K562 (cell line): ENCODE data around the gene CTDSPL. TPM values are rescaled to one million over a fixed set of nuclear protein-coding genes. Genes with fewer than 3 reads are reported as not detected.

ENCODE experiments used
- ARID2 ChIP-seq: fragments of 450-650 bp; IDR thresholded peaks from 2 replicates; pipeline ENCODE4 v1.6.1; 2017; ENCODE audit warnings: antibody characterized with exemption, mild to moderate bottlenecking
- BCL6 ChIP-seq: fragments of 250-450 bp; sonication (Bioruptor Pico); IDR thresholded peaks from 2 replicates; pipeline ENCODE4 v1.4.0; 2020
- E2F1 ChIP-seq: sonication (generic); formaldehyde crosslinking; IDR thresholded peaks from 2 replicates; pipeline ENCODE4 v1.8.1; 2023; ENCODE audit warnings: mild to moderate bottlenecking, missing genetic modification reagents, moderate library complexity
- E2F6 ChIP-seq, 2 experiments: IDR thresholded peaks; 2 replicates each; pipeline ENCODE4 v1.6.1; 2011; ENCODE audit warnings: borderline replicate concordance in 1 of 2, control low read depth in 1 of 2, low read depth in 1 of 2, low read length in 1 of 2, mild to moderate bottlenecking in 1 of 2, mixed read lengths in 1 of 2, moderate library complexity in 1 of 2; ENCODE audit not compliant: insufficient read depth in 1 of 2, insufficient read length in 1 of 2, poor library complexity in 1 of 2, severe bottlenecking in 1 of 2; ENCODE audit errors: extremely low read depth in 1 of 2
- TCF3 ChIP-seq: sonication (generic); formaldehyde crosslinking; IDR thresholded peaks from 2 replicates; pipeline ENCODE4 v1.4.0; 2020; ENCODE audit warnings: mild to moderate bottlenecking, missing genetic modification reagents
- THRAP3 ChIP-seq: fragments of 450-650 bp; IDR thresholded peaks from 2 replicates; pipeline ENCODE4 v1.6.1; 2016; ENCODE audit warnings: mild to moderate bottlenecking, inconsistent platforms, borderline replicate concordance
- YY1 ChIP-seq, 3 experiments: IDR thresholded peaks; 2 replicates each; pipeline ENCODE4 v1.6.1; 2011; ENCODE audit warnings: low read length in 2 of 3, mild to moderate bottlenecking in 2 of 3, moderate library complexity in 2 of 3, borderline replicate concordance in 1 of 3, control low read depth in 1 of 3, low read depth in 1 of 3; ENCODE audit not compliant: insufficient read depth in 3 of 3, insufficient replicate concordance in 2 of 3, control insufficient read depth in 1 of 3, insufficient read length in 1 of 3; ENCODE audit errors: extremely low read depth in 1 of 3
- ZKSCAN1 ChIP-seq: fragments of 150-350 bp; IDR thresholded peaks from 2 replicates; pipeline ENCODE4 v1.6.1; 2016; ENCODE audit warnings: low read depth, low read length
- ZKSCAN8 ChIP-seq: fragments of 200-800 bp; sonication (Bioruptor generic); IDR thresholded peaks from 2 replicates; pipeline ENCODE4 v1.6.1; 2016; ENCODE audit warnings: missing genetic modification characterization, missing compliant biosample characterization
- ZNF408 ChIP-seq: fragments of 250-450 bp; sonication (Bioruptor Pico); IDR thresholded peaks from 2 replicates; pipeline ENCODE4 v1.4.0; 2020; ENCODE audit warnings: low read depth, mild to moderate bottlenecking, moderate library complexity
- polyA plus RNA-seq, 8 experiments: library from polyadenylated mRNA; depleted of rRNA in 4 of 8; stranded (reverse) in 5 of 8; unstranded in 3 of 8; fragments of >200 nt; fragmentation: Nextera tagmentation in 2 of 8; fragmentation: Illumina TruSeq in 1 of 8; extraction: Ambion mirVana in 2 of 8; extraction: Trizol in 1 of 8; gene quantifications; 2 replicates each; pipeline versions ENCODE4 v1.2.1 to v1.2.3, GENCODE V29; 2011 to 2014; ENCODE audit warnings: inconsistent platforms in 1 of 8, missing spikeins in 1 of 8
- total RNA-seq, 7 experiments: library from RNA; depleted of rRNA in 6 of 7; stranded (reverse); fragments of >200 nt in 6 of 7; fragmentation: Illumina TruSeq in 2 of 7; extraction: Trizol in 2 of 7; gene quantifications; 2 replicates each; pipeline versions ENCODE4 v1.2.1 to v1.2.3, GENCODE V29; 2011 to 2021; ENCODE audit warnings: low replicate concordance in 1 of 7
- TF ChIP-seq, protein P1 (sequence below): IDR thresholded peaks from 3 replicates; pipeline ENCODE4 v1.6.1; 2011; ENCODE audit warnings: borderline replicate concordance, mild to moderate bottlenecking; ENCODE audit not compliant: insufficient read length, insufficient read depth
- TF ChIP-seq, protein P2 (sequence below), 2 experiments: IDR thresholded peaks; 2 replicates each; pipeline ENCODE4 v1.6.1; 2012; ENCODE audit warnings: improper control_type of control experiment in 2 of 2, low read depth in 2 of 2, low read length in 2 of 2, borderline replicate concordance in 1 of 2
- TF ChIP-seq, protein P3 (sequence below): sonication (generic); formaldehyde crosslinking; IDR thresholded peaks from 2 replicates; pipeline ENCODE4 v1.8.0; 2023; ENCODE audit warnings: mild to moderate bottlenecking, missing genetic modification reagents
- TF ChIP-seq, protein P4 (sequence below): fragments of 450-650 bp; IDR thresholded peaks from 2 replicates; pipeline ENCODE4 v1.7.0; 2016; ENCODE audit warnings: borderline replicate concordance
- TF ChIP-seq, protein P5 (sequence below): IDR thresholded peaks from 2 replicates; pipeline ENCODE4 v1.6.1; 2011; ENCODE audit not compliant: insufficient read length; ENCODE audit errors: extremely low read depth

CTDSPL gene
- total and polyA plus RNA-seq, 9 of the 15 experiments (the other 6 are each of a cell fraction or from before 2014, with no cell fraction given) = 5.1 to 19.3 (median 11.3) TPM

DNA sequence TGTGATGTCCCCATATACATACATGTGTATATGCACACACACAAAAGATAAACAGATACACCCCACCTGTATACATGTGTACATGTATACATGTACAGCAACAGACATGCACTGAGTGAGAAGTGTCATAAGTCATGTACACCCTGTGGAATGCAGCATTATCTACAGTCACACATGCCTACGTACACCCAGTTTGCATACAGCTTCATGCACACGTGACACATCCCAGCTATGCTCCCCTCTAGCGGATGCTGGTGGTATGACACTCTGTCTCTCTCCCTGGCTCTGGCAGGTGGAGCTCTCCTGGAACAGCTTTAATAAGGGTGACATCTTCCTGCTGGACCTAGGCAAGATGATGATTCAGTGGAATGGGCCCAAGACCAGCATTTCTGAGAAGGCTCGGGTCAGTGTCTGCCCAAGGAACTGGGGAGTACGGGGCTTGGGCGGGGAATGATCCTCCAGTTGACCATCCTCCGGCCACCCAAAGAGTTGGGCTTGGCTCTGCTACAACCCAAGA lies 135.2 kb downstream of the CTDSPL start (continued):
- peak in 1 of 3 experiments; percentile 52 for TF ChIP-seq YY1 (IDR thresholded peaks at IDR 0.05; ENCODE audit: borderline replicate concordance in 1 of 3, control insufficient read depth in 1 of 3, extremely low read depth in 1 of 3, insufficient read depth in 3 of 3, insufficient read length in 1 of 3, insufficient replicate concordance in 2 of 3, low read depth in 1 of 3, low read length in 2 of 3)
- TF ChIP-seq ZKSCAN1 = no peak
- peak; percentile 84 for TF ChIP-seq ZKSCAN8 (CRISPR knock-in tag)
- TF ChIP-seq TCF3 (CRISPR knock-in tag) = peak; percentile 69
- TF ChIP-seq, protein P1, sequence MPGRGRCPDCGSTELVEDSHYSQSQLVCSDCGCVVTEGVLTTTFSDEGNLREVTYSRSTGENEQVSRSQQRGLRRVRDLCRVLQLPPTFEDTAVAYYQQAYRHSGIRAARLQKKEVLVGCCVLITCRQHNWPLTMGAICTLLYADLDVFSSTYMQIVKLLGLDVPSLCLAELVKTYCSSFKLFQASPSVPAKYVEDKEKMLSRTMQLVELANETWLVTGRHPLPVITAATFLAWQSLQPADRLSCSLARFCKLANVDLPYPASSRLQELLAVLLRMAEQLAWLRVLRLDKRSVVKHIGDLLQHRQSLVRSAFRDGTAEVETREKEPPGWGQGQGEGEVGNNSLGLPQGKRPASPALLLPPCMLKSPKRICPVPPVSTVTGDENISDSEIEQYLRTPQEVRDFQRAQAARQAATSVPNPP = no peak
- TF ChIP-seq ZNF408 = no peak
- peak; percentile 65; the same call in 1 of the 2 replicates for TF ChIP-seq E2F1 (CRISPR knock-in tag)
- TF ChIP-seq THRAP3 = 0 out of 2 replicates have a peak, but pooled peaks have one; percentile 37
- peak; percentile 100 for TF ChIP-seq ARID2
- TF ChIP-seq, protein P2, sequence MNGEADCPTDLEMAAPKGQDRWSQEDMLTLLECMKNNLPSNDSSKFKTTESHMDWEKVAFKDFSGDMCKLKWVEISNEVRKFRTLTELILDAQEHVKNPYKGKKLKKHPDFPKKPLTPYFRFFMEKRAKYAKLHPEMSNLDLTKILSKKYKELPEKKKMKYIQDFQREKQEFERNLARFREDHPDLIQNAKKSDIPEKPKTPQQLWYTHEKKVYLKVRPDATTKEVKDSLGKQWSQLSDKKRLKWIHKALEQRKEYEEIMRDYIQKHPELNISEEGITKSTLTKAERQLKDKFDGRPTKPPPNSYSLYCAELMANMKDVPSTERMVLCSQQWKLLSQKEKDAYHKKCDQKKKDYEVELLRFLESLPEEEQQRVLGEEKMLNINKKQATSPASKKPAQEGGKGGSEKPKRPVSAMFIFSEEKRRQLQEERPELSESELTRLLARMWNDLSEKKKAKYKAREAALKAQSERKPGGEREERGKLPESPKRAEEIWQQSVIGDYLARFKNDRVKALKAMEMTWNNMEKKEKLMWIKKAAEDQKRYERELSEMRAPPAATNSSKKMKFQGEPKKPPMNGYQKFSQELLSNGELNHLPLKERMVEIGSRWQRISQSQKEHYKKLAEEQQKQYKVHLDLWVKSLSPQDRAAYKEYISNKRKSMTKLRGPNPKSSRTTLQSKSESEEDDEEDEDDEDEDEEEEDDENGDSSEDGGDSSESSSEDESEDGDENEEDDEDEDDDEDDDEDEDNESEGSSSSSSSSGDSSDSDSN (IDR thresholded peaks at IDR 0.05; ENCODE audit: borderline replicate concordance in 1 of 2, low read depth in 2 of 2, low read length in 2 of 2) = peak in 1 of 2 experiments; percentile 48; a peak in 1 of 4 replicates
- TF ChIP-seq, protein P3, sequence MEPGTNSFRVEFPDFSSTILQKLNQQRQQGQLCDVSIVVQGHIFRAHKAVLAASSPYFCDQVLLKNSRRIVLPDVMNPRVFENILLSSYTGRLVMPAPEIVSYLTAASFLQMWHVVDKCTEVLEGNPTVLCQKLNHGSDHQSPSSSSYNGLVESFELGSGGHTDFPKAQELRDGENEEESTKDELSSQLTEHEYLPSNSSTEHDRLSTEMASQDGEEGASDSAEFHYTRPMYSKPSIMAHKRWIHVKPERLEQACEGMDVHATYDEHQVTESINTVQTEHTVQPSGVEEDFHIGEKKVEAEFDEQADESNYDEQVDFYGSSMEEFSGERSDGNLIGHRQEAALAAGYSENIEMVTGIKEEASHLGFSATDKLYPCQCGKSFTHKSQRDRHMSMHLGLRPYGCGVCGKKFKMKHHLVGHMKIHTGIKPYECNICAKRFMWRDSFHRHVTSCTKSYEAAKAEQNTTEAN (CRISPR knock-in tag) = no peak
- TF ChIP-seq, protein P4, sequence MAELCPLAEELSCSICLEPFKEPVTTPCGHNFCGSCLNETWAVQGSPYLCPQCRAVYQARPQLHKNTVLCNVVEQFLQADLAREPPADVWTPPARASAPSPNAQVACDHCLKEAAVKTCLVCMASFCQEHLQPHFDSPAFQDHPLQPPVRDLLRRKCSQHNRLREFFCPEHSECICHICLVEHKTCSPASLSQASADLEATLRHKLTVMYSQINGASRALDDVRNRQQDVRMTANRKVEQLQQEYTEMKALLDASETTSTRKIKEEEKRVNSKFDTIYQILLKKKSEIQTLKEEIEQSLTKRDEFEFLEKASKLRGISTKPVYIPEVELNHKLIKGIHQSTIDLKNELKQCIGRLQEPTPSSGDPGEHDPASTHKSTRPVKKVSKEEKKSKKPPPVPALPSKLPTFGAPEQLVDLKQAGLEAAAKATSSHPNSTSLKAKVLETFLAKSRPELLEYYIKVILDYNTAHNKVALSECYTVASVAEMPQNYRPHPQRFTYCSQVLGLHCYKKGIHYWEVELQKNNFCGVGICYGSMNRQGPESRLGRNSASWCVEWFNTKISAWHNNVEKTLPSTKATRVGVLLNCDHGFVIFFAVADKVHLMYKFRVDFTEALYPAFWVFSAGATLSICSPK = no peak
- TF ChIP-seq, protein P5, sequence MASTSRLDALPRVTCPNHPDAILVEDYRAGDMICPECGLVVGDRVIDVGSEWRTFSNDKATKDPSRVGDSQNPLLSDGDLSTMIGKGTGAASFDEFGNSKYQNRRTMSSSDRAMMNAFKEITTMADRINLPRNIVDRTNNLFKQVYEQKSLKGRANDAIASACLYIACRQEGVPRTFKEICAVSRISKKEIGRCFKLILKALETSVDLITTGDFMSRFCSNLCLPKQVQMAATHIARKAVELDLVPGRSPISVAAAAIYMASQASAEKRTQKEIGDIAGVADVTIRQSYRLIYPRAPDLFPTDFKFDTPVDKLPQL = no peak
- TF ChIP-seq E2F6 (IDR thresholded peaks at IDR 0.05; ENCODE audit: borderline replicate concordance in 1 of 2, extremely low read depth in 1 of 2, insufficient read depth in 1 of 2, insufficient read length in 1 of 2, low read depth in 1 of 2, low read length in 1 of 2, poor library complexity in 1 of 2, severe bottlenecking in 1 of 2) = peak; percentile 68 to 74
- no peak for TF ChIP-seq BCL6 (CRISPR knock-in tag)
